Fibroblast of lung (primary cell): Measurements from ENCODE around the gene CTDSP2. TPM values are rescaled to one million over a fixed set of nuclear protein-coding genes. Genes with fewer than 3 reads are reported as not detected.

Experiments used
- DNase-seq, 2 donors: peaks; one replicate each; pipeline versions ENCODE4 v3.0.0 to v3.0.0-alpha.2; 2010; ENCODE audit warnings: low read depth in 2 of 2
- H2AFZ ChIP-seq: 2 replicates; pipeline ENCODE4 v1.5.1; 2012; ENCODE audit warnings: low read length, control low read depth, inconsistent platforms
- H3K27ac ChIP-seq: 2 replicates; pipeline ENCODE4 v1.5.1; 2011; ENCODE audit warnings: low read length, control low read depth; ENCODE audit not compliant: insufficient read depth
- H3K27me3 ChIP-seq: 2 replicates; pipeline ENCODE4 v1.5.1; 2011; ENCODE audit warnings: mild to moderate bottlenecking, low read length; ENCODE audit not compliant: control insufficient read depth, insufficient read depth
- H3K36me3 ChIP-seq: 2 replicates; pipeline ENCODE4 v1.5.1; 2011; ENCODE audit warnings: low read length; ENCODE audit not compliant: control insufficient read depth, insufficient read depth
- H3K4me1 ChIP-seq: 2 replicates; pipeline ENCODE4 v1.5.1; 2011; ENCODE audit warnings: low read length; ENCODE audit not compliant: control insufficient read depth, insufficient read depth; ENCODE audit errors: extremely low read depth
- H3K4me2 ChIP-seq: 2 replicates; pipeline ENCODE4 v1.5.1; 2011; ENCODE audit warnings: low read length, control low read depth; ENCODE audit not compliant: insufficient read depth; ENCODE audit errors: extremely low read depth
- H3K4me3 ChIP-seq, 4 experiments: fragments of 200-600 bp in 1 of 4; sonication (generic) in 1 of 4; replicated peaks in 1 of 4; 2 replicates each; pipeline ENCODE4 v1.5.1; 2011 to 2016; ENCODE audit warnings: low read length in 4 of 4, low read depth in 3 of 4, mild to moderate bottlenecking in 3 of 4, control low read depth in 2 of 4, inconsistent platforms in 1 of 4, mixed read lengths in 1 of 4; ENCODE audit not compliant: insufficient read depth in 1 of 4; ENCODE audit errors: control extremely low read depth in 1 of 4
- H3K79me2 ChIP-seq: 2 replicates; pipeline ENCODE4 v1.5.1; 2012; ENCODE audit warnings: mild to moderate bottlenecking, low read length, inconsistent platforms; ENCODE audit not compliant: control insufficient read depth, insufficient read depth
- H3K9ac ChIP-seq: 2 replicates; pipeline ENCODE4 v1.5.1; 2011; ENCODE audit warnings: mild to moderate bottlenecking, low read length, control low read depth; ENCODE audit not compliant: insufficient read depth
- H3K9me3 ChIP-seq: 2 replicates; pipeline ENCODE4 v1.5.1; 2012; ENCODE audit warnings: low read depth, low read length; ENCODE audit not compliant: control insufficient read depth, insufficient read depth
- H4K20me1 ChIP-seq: 2 replicates; pipeline ENCODE4 v1.5.1; 2011; ENCODE audit warnings: low read length; ENCODE audit not compliant: control insufficient read depth, insufficient read depth; ENCODE audit errors: extremely low read depth
- EZH2 ChIP-seq: IDR thresholded peaks from 2 replicates; pipeline ENCODE4 v1.5.1; 2012; ENCODE audit warnings: low read length, control low read depth, mild to moderate bottlenecking; ENCODE audit errors: missing control alignments
- polyA plus RNA-seq, 2 donors: library from polyadenylated mRNA; depleted of rRNA in 1 of 2; stranded (reverse) in 1 of 2; unstranded in 1 of 2; fragments of >200 nt; gene quantifications; 2 replicates each; pipeline ENCODE4 v1.2.1, GENCODE V29; 2011 to 2012; ENCODE audit warnings: missing spikeins in 1 of 2
- total RNA-seq: library from RNA; depleted of rRNA; stranded (reverse); fragments of >200 nt; gene quantifications from 2 replicates; pipeline ENCODE4 v1.2.1, GENCODE V29; 2014
- TF ChIP-seq, protein P1 (sequence below), 2 donors: IDR thresholded peaks in 1 of 2; conservative IDR thresholded peaks in 1 of 2; 1 replicate in 1 of 2; 2 replicates in 1 of 2; pipeline ENCODE4 v1.5.1; 2011 to 2012; ENCODE audit warnings: low read length in 2 of 2, control low read depth in 1 of 2, inconsistent platforms in 1 of 2, low read depth in 1 of 2, mild to moderate bottlenecking in 1 of 2

The CTDSP2 gene
- total and polyA plus RNA-seq, 2 donors (not counting 1 experiment from before 2014, with no cell fraction given) = 92.0 to 208 TPM

GRCh38 chr12:57877876-57878275 lies 31.3 kb upstream of the CTDSP2 start:
- Histone ChIP-seq H2AFZ (no peak overlapping the region), H3K9ac (no peak overlapping the region), H3K4me2 (no peak overlapping the region), H4K20me1 (no peaks in the 10 kb centered on the region), H3K36me3 (no peaks in the 10 kb centered on the region), H3K9me3 (no peaks in the 10 kb centered on the region), H3K4me1 (peaks cover 6% of the 10 kb centered on the region), H3K79me2 (no peaks in the 10 kb centered on the region), H3K4me3 (no peak overlapping the region), H3K27me3 (no peaks in the 10 kb centered on the region), H3K27ac (no peak overlapping the region)
- no peak for DNase-seq
- no peak for TF ChIP-seq EZH2
- TF ChIP-seq, protein P1, sequence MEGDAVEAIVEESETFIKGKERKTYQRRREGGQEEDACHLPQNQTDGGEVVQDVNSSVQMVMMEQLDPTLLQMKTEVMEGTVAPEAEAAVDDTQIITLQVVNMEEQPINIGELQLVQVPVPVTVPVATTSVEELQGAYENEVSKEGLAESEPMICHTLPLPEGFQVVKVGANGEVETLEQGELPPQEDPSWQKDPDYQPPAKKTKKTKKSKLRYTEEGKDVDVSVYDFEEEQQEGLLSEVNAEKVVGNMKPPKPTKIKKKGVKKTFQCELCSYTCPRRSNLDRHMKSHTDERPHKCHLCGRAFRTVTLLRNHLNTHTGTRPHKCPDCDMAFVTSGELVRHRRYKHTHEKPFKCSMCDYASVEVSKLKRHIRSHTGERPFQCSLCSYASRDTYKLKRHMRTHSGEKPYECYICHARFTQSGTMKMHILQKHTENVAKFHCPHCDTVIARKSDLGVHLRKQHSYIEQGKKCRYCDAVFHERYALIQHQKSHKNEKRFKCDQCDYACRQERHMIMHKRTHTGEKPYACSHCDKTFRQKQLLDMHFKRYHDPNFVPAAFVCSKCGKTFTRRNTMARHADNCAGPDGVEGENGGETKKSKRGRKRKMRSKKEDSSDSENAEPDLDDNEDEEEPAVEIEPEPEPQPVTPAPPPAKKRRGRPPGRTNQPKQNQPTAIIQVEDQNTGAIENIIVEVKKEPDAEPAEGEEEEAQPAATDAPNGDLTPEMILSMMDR (conservative IDR thresholded peaks at IDR 0.05 in 1 of 2, IDR thresholded peaks at IDR 0.05 in 1 of 2; ENCODE audit: low read depth in 1 of 2, low read length in 2 of 2) = no peak

GRCh38 chr12:57875753-57876547 lies 29.4 kb upstream of the CTDSP2 start:
- Histone ChIP-seq H3K79me2 (no peaks in the 10 kb centered on the region), H3K27ac (no peak overlapping the region), H3K27me3 (no peaks in the 10 kb centered on the region), H3K4me3 (no peak overlapping the region), H3K4me2 (peak overlapping the region; percentile 49), H3K9me3 (no peaks in the 10 kb centered on the region), H2AFZ (peak overlapping the region; percentile 47), H3K9ac (no peak overlapping the region), H3K36me3 (no peaks in the 10 kb centered on the region), H4K20me1 (no peaks in the 10 kb centered on the region), H3K4me1 (no peaks in the 10 kb centered on the region)
- DNase-seq = no peak
- TF ChIP-seq EZH2 = no peak
- TF ChIP-seq, protein P1 (conservative IDR thresholded peaks at IDR 0.05 in 1 of 2, IDR thresholded peaks at IDR 0.05 in 1 of 2; ENCODE audit: low read depth in 1 of 2, low read length in 2 of 2) = no peak

GRCh38 chr12:57874166-57875108 lies 27.9 kb upstream of the CTDSP2 start:
- Histone ChIP-seq H2AFZ (no peak overlapping the region), H3K79me2 (no peaks in the 10 kb centered on the region), H3K9me3 (no peaks in the 10 kb centered on the region), H3K27me3 (no peaks in the 10 kb centered on the region), H4K20me1 (no peaks in the 10 kb centered on the region), H3K4me3 (no peak overlapping the region), H3K9ac (no peak overlapping the region), H3K36me3 (no peaks in the 10 kb centered on the region), H3K4me2 (no peak overlapping the region), H3K4me1 (peaks cover 2% of the 10 kb centered on the region), H3K27ac (no peak overlapping the region)
- no peak for DNase-seq
- TF ChIP-seq EZH2 = no peak
- TF ChIP-seq, protein P1 (conservative IDR thresholded peaks at IDR 0.05 in 1 of 2, IDR thresholded peaks at IDR 0.05 in 1 of 2; ENCODE audit: low read depth in 1 of 2, low read length in 2 of 2) = no peak
